ENCODE results near the gene ZNF844.

DNA sequence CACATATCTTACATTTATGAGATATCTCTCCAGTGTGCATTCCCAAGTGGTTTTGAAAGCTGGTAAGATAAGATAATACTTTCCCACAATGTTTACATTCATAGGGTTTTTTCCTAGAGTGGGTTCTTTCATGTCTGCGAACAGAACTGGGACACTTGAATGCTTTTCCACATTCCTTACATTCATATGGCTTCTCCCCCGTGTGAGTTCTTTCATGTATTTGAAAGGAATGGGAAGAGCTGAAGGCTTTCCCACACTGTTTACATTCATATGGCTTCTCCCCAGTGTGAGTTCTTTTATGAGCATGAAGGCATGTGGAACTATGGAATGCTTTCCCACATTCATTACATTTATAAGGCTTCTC, 48.8 kb upstream of the ZNF844 start:
- TF ChIP-seq, protein P1, sequence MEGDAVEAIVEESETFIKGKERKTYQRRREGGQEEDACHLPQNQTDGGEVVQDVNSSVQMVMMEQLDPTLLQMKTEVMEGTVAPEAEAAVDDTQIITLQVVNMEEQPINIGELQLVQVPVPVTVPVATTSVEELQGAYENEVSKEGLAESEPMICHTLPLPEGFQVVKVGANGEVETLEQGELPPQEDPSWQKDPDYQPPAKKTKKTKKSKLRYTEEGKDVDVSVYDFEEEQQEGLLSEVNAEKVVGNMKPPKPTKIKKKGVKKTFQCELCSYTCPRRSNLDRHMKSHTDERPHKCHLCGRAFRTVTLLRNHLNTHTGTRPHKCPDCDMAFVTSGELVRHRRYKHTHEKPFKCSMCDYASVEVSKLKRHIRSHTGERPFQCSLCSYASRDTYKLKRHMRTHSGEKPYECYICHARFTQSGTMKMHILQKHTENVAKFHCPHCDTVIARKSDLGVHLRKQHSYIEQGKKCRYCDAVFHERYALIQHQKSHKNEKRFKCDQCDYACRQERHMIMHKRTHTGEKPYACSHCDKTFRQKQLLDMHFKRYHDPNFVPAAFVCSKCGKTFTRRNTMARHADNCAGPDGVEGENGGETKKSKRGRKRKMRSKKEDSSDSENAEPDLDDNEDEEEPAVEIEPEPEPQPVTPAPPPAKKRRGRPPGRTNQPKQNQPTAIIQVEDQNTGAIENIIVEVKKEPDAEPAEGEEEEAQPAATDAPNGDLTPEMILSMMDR (IDR thresholded peaks at IDR 0.05): no peak
- TF ChIP-seq POLR2A (IDR thresholded peaks at IDR 0.05): no peak

All from esophagus squamous epithelium (tissue), 4 donors.